Activated T-helper 1 cell treated with Interleukin-2 at 50 U/mL for 16 hours (primary cell): Measurements from ENCODE around the gene MYPOP.

ENCODE experiments used
- DNase-seq: peaks from one replicate; pipeline ENCODE4 v3.0.0-alpha.2; 2020; ENCODE audit warnings: low read depth

MYPOP gene, protein sequence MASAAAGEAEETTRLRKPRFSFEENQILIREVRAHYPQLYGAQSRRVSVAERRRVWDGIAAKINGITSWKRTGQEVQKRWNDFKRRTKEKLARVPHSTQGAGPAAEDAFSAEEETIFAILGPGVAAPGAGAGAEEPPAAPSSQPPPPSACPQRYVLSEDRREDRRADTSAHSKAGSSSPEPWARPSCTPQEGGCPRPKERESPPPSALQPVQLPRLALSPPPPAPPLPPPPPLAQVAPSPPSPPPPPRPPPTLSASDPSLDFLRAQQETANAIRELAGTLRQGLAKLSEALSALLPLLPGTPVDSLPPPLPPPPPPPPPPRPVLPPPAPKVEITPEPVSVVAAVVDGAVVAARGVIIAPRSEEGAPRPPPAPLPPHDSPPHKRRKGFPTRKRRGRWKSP

GRCh38 chr19:45901912-45902650, at the start of gene MYPOP:
Gene MYPOP, minus strand, starts transcription at chr19:45902613. Its CDS starts 840 bp downstream, at chr19:45901773.
- no peak for DNase-seq

- no peak for DNase-seq
Observed at GRCh38 chr19:45947926-45948325, 45.5 kb upstream of the MYPOP start.

- no peak for DNase-seq
Observed at GRCh38 chr19:45940515-45940805, 38.0 kb upstream of the MYPOP start.

- DNase-seq, result no peak
Observed at GRCh38 chr19:45939792-45940514, 37.5 kb upstream of the MYPOP start.

DNA sequence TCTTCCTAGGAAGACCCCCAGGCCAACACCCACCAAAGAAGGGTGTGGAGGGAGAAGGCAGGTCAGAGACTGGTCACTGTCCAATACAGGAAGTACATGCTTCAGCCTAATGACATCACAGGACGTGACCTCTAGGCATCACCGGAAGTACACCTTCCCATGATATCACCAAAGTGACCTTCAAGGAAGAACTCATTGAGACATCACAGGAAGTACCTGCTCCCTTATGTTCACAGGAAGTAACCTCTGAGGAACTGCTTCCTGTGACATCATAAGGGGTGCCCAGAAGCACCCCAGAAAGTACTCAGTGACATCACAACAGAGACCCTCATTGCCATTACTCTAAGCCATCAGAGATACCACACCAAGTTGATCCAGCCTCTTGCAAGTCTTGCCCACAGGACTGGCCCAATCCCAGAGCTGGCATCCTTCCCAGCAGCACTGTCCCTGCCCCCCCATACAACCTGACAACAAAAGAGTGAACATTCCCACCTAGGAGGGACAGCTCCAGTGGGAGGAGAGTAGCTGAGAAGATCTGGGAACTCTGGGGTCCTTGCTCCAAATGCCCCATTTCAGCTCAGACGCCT, 36.4 kb upstream of the MYPOP start:
- no peak for DNase-seq

DNA sequence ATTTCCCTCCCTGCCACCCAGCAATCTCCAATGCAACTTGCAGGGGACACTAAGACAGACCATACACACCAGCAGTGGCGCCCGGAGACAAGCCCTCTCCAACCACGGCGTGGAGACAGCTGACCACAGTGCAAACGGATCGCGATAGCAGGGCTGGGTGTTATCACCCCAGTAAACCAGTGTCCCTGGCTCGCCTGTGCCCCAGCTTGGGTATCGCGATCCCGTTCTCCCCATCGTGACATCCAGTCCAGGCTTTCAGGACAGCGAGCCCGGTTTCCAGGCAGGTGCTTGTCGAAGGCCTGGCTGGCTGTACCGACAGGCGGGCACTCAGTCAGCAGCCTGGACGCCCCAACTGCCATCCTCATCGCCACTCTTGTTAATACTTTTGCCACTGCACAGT, 32.9 kb upstream of the MYPOP start:
- DNase-seq, result no peak

GRCh38 chr19:45934551-45935230, 32.3 kb upstream of the MYPOP start:
- no peak for DNase-seq

DNA sequence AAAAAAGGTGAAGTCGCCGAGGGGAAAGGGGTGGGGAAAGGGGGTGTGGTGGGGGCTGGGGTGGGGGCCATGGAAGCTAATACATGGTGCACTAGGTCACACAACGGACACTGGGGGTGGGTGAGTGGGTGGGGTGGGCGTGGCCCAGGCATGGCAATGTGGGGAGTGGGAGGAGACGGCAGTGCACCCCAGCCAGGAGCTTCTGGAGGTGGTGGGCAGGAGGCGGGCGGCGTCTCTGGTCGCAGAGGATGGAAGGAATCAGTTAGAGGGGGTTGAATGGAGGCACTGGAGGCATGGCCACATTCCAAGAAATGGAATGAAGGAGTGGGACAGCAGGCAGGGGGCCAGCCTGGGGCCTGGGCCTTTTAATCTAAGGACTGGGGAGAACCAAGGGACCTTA, 31.3 kb upstream of the MYPOP start:
- no peak for DNase-seq

DNA sequence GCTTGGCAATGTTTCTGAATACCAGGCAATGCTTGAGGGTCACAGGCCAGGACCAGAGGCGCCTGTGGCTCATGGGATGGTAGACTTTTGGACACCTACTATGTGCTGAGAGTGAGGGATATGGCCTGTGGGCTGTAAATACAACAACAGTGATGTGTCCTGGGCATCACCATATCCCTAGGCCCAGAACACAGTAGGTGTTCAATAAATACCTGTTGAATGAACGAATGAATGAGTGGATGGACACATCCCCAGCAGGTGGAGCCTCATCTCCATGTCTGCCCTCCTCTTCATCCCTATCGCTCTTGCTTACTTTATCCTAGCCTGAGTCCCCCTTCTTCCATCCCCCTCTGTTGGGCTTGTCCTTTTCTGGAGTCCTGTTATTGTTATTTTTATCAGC, 28.6 kb upstream of the MYPOP start:
- no peak for DNase-seq

- no peak for DNase-seq
Observed at GRCh38 chr19:45929247-45929646, 26.8 kb upstream of the MYPOP start.

DNA sequence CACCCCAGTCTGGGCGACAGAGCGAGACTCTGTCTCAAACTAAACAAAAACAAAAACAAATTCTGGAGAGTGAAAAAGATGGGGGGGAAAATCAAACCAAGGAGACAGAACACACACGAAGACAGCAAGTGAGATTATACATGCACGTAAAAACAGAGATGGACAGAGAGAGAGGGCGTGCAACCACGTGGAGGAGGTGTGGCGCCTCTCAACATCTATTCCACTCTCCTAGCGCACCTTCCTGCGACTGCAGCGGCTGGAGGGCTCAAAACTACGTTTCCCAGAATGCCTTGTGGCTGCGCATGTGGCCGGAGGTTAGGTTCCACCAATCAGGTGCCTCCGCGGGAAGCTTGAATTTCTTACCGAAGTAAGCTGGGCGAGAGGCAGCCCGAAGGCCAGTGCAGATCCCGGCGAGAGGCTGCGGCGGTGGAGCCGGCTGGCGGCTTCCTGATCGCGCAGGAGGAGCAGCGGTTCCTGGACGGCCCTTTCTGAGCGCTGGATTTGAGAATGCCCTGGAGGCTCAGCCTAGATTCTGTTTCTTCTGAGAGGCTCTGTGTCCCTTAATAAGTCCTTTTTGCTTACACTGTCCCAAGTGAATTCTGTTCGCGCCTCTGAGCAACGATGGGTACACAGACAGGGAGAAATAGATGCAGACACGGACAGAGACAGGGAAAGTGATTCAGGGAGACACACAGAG, 25.3 kb upstream of the MYPOP start:
- DNase-seq, result peak; percentile 75

GRCh38 chr19:45924891-45925447, 22.6 kb upstream of the MYPOP start:
- no peak for DNase-seq

- DNase-seq, result no peak
Observed at GRCh38 chr19:45922281-45922680, 19.9 kb upstream of the MYPOP start.

DNA sequence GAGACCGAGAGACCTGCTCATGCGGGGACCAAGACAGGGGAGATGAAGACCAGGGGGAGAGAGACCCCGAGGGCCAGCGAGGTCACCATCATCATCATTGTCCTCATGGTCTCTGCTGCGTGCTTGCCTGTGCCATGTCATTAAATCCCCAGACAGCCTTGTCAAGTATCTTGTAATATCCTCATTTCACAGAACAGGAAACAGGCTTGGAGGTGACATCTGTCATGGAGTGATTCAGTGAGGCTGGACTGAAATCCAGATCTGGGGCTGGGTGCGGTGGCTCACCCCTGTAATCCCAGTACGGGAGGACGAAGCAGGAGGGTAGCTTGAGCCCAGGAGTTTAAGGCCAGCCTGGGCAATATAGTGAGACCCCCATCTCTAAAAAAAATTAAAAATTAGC, 18.0 kb upstream of the MYPOP start:
- DNase-seq, result no peak

DNA sequence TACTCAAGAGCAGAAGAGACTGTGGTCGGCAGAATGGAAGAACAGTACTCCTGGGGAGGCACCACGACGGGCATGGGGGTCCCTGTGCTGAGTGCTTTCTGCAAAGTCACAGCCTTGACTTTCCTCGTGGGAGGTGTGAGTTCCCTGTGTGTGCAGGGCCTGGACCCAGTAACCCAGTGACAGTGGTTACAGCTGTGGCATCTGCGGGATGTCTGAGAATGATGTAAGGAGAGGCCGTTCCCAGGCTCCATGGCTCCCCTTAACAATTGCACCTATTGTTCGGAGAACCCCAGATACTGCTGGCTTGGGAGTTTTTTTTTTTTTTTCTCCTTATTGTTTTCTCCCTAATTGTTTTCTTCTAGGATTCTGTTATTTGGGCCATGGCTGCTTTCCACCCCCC, 17.3 kb upstream of the MYPOP start:
- DNase-seq, result no peak

DNA sequence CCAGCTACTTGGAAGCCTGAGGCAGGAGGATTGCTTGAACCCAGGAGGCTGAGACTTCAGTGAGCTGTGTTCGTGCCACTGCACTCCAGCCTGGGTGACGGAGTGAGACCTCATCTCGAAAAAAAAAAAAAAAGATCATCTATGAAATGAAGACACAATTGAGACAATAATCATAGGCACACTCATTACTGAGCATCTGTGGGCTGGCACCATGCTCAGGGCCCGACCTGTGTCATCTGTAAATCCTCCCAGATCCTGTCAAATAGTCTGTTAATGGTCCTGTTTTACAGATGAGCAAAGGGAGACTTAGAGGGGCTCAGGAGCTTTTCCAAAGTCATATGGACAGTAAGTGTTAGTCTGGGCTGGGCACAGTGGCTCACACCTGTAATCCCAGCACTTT, 16.3 kb upstream of the MYPOP start:
- no peak for DNase-seq

DNA sequence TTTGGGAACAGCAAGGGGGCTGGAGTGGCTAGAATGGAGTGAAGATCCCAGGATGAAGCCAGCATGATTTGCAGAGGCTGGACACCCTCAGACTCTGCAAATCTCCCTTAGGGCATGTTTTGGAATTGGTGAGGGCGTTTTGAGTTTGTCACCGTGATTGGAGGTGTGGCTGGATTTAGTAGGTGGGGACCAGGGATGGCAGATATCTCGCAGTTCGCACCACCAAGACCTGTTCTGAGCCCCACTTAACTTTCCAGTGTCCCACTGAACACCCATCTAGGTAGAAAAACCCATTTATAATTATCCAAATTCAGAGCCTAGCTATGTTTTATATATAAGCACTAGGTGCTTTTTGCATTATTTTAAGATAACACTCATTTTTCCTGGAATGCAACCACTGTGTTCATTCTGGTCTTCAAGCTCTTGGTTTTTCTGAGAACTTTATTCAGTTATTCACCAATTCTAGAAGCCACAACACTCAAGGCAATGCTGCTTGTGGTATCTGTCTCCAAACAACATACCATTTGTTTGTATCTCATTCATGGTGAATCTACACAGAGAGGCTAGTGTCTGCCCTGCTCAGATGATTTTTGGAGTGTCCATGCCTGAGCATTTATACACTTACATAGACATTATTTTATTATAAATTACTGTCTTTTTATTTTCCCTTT, 15.1 kb upstream of the MYPOP start:
- no peak for DNase-seq

- DNase-seq, result no peak
Observed at GRCh38 chr19:45913874-45914830, 11.7 kb upstream of the MYPOP start, which contains the start of gene NANOS2. Gene NANOS2, minus strand, starts transcription at chr19:45914778. Its CDS starts 85 bp downstream, at chr19:45914693.

DNA sequence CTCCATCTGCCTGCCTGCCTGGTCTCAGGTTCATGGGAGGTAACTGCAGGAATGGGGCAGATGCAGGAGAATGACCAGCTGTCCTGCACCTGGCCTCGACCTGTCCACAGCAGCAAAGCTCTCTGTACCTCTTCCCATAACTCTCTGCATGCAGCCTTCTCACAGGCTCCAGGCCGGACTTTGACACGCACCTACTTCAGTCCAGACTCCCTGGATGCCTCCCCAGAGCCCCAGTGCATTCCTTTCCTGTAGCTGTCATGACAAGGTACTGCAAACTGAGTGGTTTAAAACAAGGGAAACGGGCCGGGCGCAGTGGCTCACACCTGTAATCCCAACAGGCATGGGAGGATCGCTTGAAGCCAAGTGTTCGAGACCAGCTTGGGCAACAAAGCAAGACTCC, 8.9 kb upstream of the MYPOP start:
- no peak for DNase-seq
